HepG2 (cell line): ENCODE data around the gene ADGRG6. TPM values are rescaled to one million over a fixed set of nuclear protein-coding genes. Genes with fewer than 3 reads are reported as not detected.

Source experiments
- ARID3A ChIP-seq: IDR thresholded peaks from 2 replicates; pipeline ENCODE4 v1.6.1; 2012; ENCODE audit warnings: low read depth, low read length, improper control_type of control experiment
- BRCA1 ChIP-seq: sonication (generic); formaldehyde crosslinking; IDR thresholded peaks from 2 replicates; pipeline ENCODE4 v1.4.0; 2020; ENCODE audit warnings: missing genetic modification reagents
- CAMTA2 ChIP-seq: sonication (generic); formaldehyde crosslinking; IDR thresholded peaks from 2 replicates; pipeline ENCODE4 v1.4.0; 2020; ENCODE audit warnings: mild to moderate bottlenecking, missing genetic modification reagents, borderline replicate concordance
- DMTF1 ChIP-seq: sonication (generic); formaldehyde crosslinking; IDR thresholded peaks from 2 replicates; pipeline ENCODE4 v1.4.0; 2020; ENCODE audit warnings: mild to moderate bottlenecking, missing genetic modification reagents
- E2F5 ChIP-seq: sonication (generic); formaldehyde crosslinking; conservative IDR thresholded peaks from 2 replicates; pipeline ENCODE4 v1.4.0; 2020; ENCODE audit warnings: missing genetic modification reagents
- HMGA1 ChIP-seq: sonication (generic); formaldehyde crosslinking; conservative IDR thresholded peaks from 2 replicates; pipeline ENCODE4 v1.4.0; 2020; ENCODE audit warnings: missing genetic modification reagents
- IRF2 ChIP-seq: IDR thresholded peaks from 2 replicates; pipeline ENCODE4 v1.6.1; 2018; ENCODE audit warnings: missing genetic modification reagents, missing compliant biosample characterization
- NR0B2 ChIP-seq: sonication (generic); formaldehyde crosslinking; IDR thresholded peaks from 2 replicates; pipeline ENCODE4 v1.4.0; 2020; ENCODE audit warnings: mild to moderate bottlenecking, missing genetic modification reagents
- PAXIP1 ChIP-seq: sonication (generic); formaldehyde crosslinking; conservative IDR thresholded peaks from 2 replicates; pipeline ENCODE4 v1.4.0; 2020; ENCODE audit warnings: mild to moderate bottlenecking, missing genetic modification reagents, moderate library complexity
- POGK ChIP-seq: sonication (generic); formaldehyde crosslinking; conservative IDR thresholded peaks from 2 replicates; pipeline ENCODE4 v1.8.0; 2022; ENCODE audit warnings: mild to moderate bottlenecking, moderate library complexity, missing genetic modification reagents
- SMAD3 ChIP-seq: sonication (generic); formaldehyde crosslinking; IDR thresholded peaks from 2 replicates; pipeline ENCODE4 v1.4.0; 2020; ENCODE audit warnings: missing genetic modification reagents
- SRF ChIP-seq: IDR thresholded peaks from 2 replicates; pipeline ENCODE4 v1.6.1; 2011; ENCODE audit warnings: mild to moderate bottlenecking, low read depth, low read length, moderate library complexity
- SRSF9 ChIP-seq: fragments of 200-400 bp; formaldehyde crosslinking; IDR thresholded peaks from 2 replicates; pipeline ENCODE4 v1.6.1; 2018; ENCODE audit warnings: borderline replicate concordance, mild to moderate bottlenecking, low read depth, low read length; ENCODE audit not compliant: insufficient read depth, poor library complexity, severe bottlenecking
- ZBTB38 ChIP-seq: sonication (generic); formaldehyde crosslinking; IDR thresholded peaks from 2 replicates; pipeline ENCODE4 v1.5.1; 2020; ENCODE audit warnings: mild to moderate bottlenecking, missing genetic modification reagents
- ZNF614 ChIP-seq: IDR thresholded peaks from 2 replicates; pipeline ENCODE4 v1.6.1; 2018; ENCODE audit warnings: missing biosample characterization, missing genetic modification reagents, inconsistent platforms, borderline replicate concordance
- ZNF777 ChIP-seq: sonication (generic); formaldehyde crosslinking; IDR thresholded peaks from 2 replicates; pipeline ENCODE4 v1.4.0; 2020; ENCODE audit warnings: missing genetic modification reagents
- ZNF788 ChIP-seq: sonication (generic); formaldehyde crosslinking; IDR thresholded peaks from 2 replicates; pipeline ENCODE4 v1.5.0; 2020; ENCODE audit warnings: mild to moderate bottlenecking, missing genetic modification reagents, borderline replicate concordance
- polyA plus RNA-seq, 8 experiments: library from polyadenylated mRNA; depleted of rRNA in 3 of 8; stranded (reverse) in 7 of 8; unstranded in 1 of 8; fragments of >200 nt; fragmentation: Illumina TruSeq in 4 of 8; extraction: Trizol in 4 of 8; gene quantifications; 2 replicates each; pipeline versions ENCODE4 v1.2.1 to v1.2.3, GENCODE V29; 2011 to 2016; ENCODE audit warnings: low read depth in 4 of 8, missing spikeins in 1 of 8, mixed read lengths in 1 of 8; ENCODE audit not compliant: insufficient read depth in 1 of 8
- total RNA-seq, 5 experiments: library from RNA; depleted of rRNA; stranded (reverse); fragments of >200 nt; fragmentation: Illumina TruSeq; extraction: Trizol; gene quantifications; 2 replicates each; pipeline ENCODE4 v1.2.3, GENCODE V29; 2016; ENCODE audit warnings: low read depth in 1 of 5

ADGRG6 gene
- total and polyA plus RNA-seq, 2 of the 13 experiments (the other 11 are each of a cell fraction or from before 2014, with no cell fraction given) = 129 to 249 TPM

- TF ChIP-seq HMGA1 (CRISPR knock-in tag) (no peak), NR0B2 (CRISPR knock-in tag) (no peak), ZBTB38 (CRISPR knock-in tag) (peak; percentile 98), E2F5 (CRISPR knock-in tag) (peak; percentile 33), SMAD3 (peak; percentile 59; the same call in 1 of the 2 replicates), CAMTA2 (peak; percentile 85), ZNF777 (CRISPR knock-in tag) (peak; percentile 98), SRF (no peak), BRCA1 (CRISPR knock-in tag) (peak; percentile 63), ZNF614 (peak; percentile 98), ARID3A (peak; percentile 39; the same call in 1 of the 2 replicates), IRF2 (CRISPR knock-in tag) (peak; percentile 66; the same call in 1 of the 2 replicates), POGK (peak; percentile 96), DMTF1 (no peak), ZNF788 (peak; percentile 92; the same call in 1 of the 2 replicates), SRSF9 (no peak), PAXIP1 (CRISPR knock-in tag) (peak; percentile 51)
Observed at GRCh38 chr6:142301651-142302391, at the start of gene ADGRG6 (continued).
